ENCODE measurements around the gene RHD.
"Not testable (repeated sequence)": the region's sequence is repeated elsewhere in the genome, so short reads cannot be mapped to it uniquely, and the experiment has no call there.

RHD gene

GRCh38 chr1:25312806-25313470, 40.6 kb downstream of the RHD start:
- H3K27me3 ChIP-seq (ENCODE audit: control insufficient read depth, insufficient read depth, low read length); H3K4me3 ChIP-seq (ENCODE audit: low read depth, low read length); H3K4me1 ChIP-seq (ENCODE audit: control insufficient read depth, insufficient read depth, low read length); H3K9me3 ChIP-seq (ENCODE audit: control insufficient read depth, insufficient read depth, low read depth, low read length); H3K9ac ChIP-seq (ENCODE audit: low read length); H3K36me3 ChIP-seq (ENCODE audit: control insufficient read depth, insufficient read depth, low read length); H3K27ac ChIP-seq (ENCODE audit: low read depth, low read length): not testable (repeated sequence)

GRCh38 chr1:25320314-25320938, 48.1 kb downstream of the RHD start:
- not testable (repeated sequence) for H3K36me3 ChIP-seq (ENCODE audit: control insufficient read depth, insufficient read depth, low read length); H3K4me3 ChIP-seq (ENCODE audit: low read depth, low read length); H3K9ac ChIP-seq (ENCODE audit: low read length); H3K27ac ChIP-seq (ENCODE audit: low read depth, low read length); H3K4me1 ChIP-seq (ENCODE audit: control insufficient read depth, insufficient read depth, low read length); H3K27me3 ChIP-seq (ENCODE audit: control insufficient read depth, insufficient read depth, low read length); H3K9me3 ChIP-seq (ENCODE audit: control insufficient read depth, insufficient read depth, low read depth, low read length)

- H3K4me1 ChIP-seq (ENCODE audit: control insufficient read depth, insufficient read depth, low read length); H3K36me3 ChIP-seq (ENCODE audit: control insufficient read depth, insufficient read depth, low read length); H3K9ac ChIP-seq (ENCODE audit: low read length); H3K9me3 ChIP-seq (ENCODE audit: control insufficient read depth, insufficient read depth, low read depth, low read length); H3K27me3 ChIP-seq (ENCODE audit: control insufficient read depth, insufficient read depth, low read length); H3K27ac ChIP-seq (ENCODE audit: low read depth, low read length); H3K4me3 ChIP-seq (ENCODE audit: low read depth, low read length): not testable (repeated sequence)
Observed at GRCh38 chr1:25322127-25322526, 49.8 kb downstream of the RHD start.

GRCh38 chr1:25324407-25324806, 52.1 kb downstream of the RHD start:
- H3K27me3 ChIP-seq (ENCODE audit: control insufficient read depth, insufficient read depth, low read length); H3K4me1 ChIP-seq (ENCODE audit: control insufficient read depth, insufficient read depth, low read length); H3K27ac ChIP-seq (ENCODE audit: low read depth, low read length); H3K9ac ChIP-seq (ENCODE audit: low read length); H3K36me3 ChIP-seq (ENCODE audit: control insufficient read depth, insufficient read depth, low read length); H3K9me3 ChIP-seq (ENCODE audit: control insufficient read depth, insufficient read depth, low read depth, low read length); H3K4me3 ChIP-seq (ENCODE audit: low read depth, low read length): not testable (repeated sequence)

- not testable (repeated sequence) for H3K36me3 ChIP-seq (ENCODE audit: control insufficient read depth, insufficient read depth, low read length); H3K4me3 ChIP-seq (ENCODE audit: low read depth, low read length); H3K27me3 ChIP-seq (ENCODE audit: control insufficient read depth, insufficient read depth, low read length); H3K9ac ChIP-seq (ENCODE audit: low read length); H3K9me3 ChIP-seq (ENCODE audit: control insufficient read depth, insufficient read depth, low read depth, low read length); H3K27ac ChIP-seq (ENCODE audit: low read depth, low read length); H3K4me1 ChIP-seq (ENCODE audit: control insufficient read depth, insufficient read depth, low read length)
Observed at GRCh38 chr1:25327864-25328790, 55.8 kb downstream of the RHD start.

GRCh38 chr1:25328791-25329185, 56.5 kb downstream of the RHD start:
- H3K27ac ChIP-seq (ENCODE audit: low read depth, low read length); H3K4me3 ChIP-seq (ENCODE audit: low read depth, low read length): not testable (repeated sequence)

GRCh38 chr1:25329336-25329735, 57.0 kb downstream of the RHD start:
- not testable (repeated sequence) for H3K9me3 ChIP-seq (ENCODE audit: control insufficient read depth, insufficient read depth, low read depth, low read length); H3K9ac ChIP-seq (ENCODE audit: low read length)

More at GRCh38 chr1:25328791-25329185, 56.5 kb downstream of the RHD start:
- H3K27me3 ChIP-seq (ENCODE audit: control insufficient read depth, insufficient read depth, low read length); H3K4me1 ChIP-seq (ENCODE audit: control insufficient read depth, insufficient read depth, low read length); H3K36me3 ChIP-seq (ENCODE audit: control insufficient read depth, insufficient read depth, low read length); H3K9ac ChIP-seq (ENCODE audit: low read length); H3K9me3 ChIP-seq (ENCODE audit: control insufficient read depth, insufficient read depth, low read depth, low read length): not testable (repeated sequence)

GRCh38 chr1:25329950-25330349, 57.6 kb downstream of the RHD start:
- not testable (repeated sequence) for H3K27ac ChIP-seq (ENCODE audit: low read depth, low read length); H3K4me3 ChIP-seq (ENCODE audit: low read depth, low read length); H3K9me3 ChIP-seq (ENCODE audit: control insufficient read depth, insufficient read depth, low read depth, low read length); H3K4me1 ChIP-seq (ENCODE audit: control insufficient read depth, insufficient read depth, low read length); H3K36me3 ChIP-seq (ENCODE audit: control insufficient read depth, insufficient read depth, low read length); H3K9ac ChIP-seq (ENCODE audit: low read length); H3K27me3 ChIP-seq (ENCODE audit: control insufficient read depth, insufficient read depth, low read length)

More at GRCh38 chr1:25329336-25329735, 57.0 kb downstream of the RHD start:
- not testable (repeated sequence) for H3K4me1 ChIP-seq (ENCODE audit: control insufficient read depth, insufficient read depth, low read length); H3K27me3 ChIP-seq (ENCODE audit: control insufficient read depth, insufficient read depth, low read length); H3K4me3 ChIP-seq (ENCODE audit: low read depth, low read length); H3K27ac ChIP-seq (ENCODE audit: low read depth, low read length); H3K36me3 ChIP-seq (ENCODE audit: control insufficient read depth, insufficient read depth, low read length)

- H3K27ac ChIP-seq (ENCODE audit: low read depth, low read length); H3K27me3 ChIP-seq (ENCODE audit: control insufficient read depth, insufficient read depth, low read length); H3K9me3 ChIP-seq (ENCODE audit: control insufficient read depth, insufficient read depth, low read depth, low read length); H3K36me3 ChIP-seq (ENCODE audit: control insufficient read depth, insufficient read depth, low read length); H3K4me1 ChIP-seq (ENCODE audit: control insufficient read depth, insufficient read depth, low read length): not testable (repeated sequence)
- peak overlapping the region; percentile 96 for H3K4me3 ChIP-seq (ENCODE audit: low read depth, low read length)
- peak overlapping the region; percentile 58 for H3K9ac ChIP-seq (ENCODE audit: low read length)
Observed at GRCh38 chr1:25336922-25337354, 64.6 kb downstream of the RHD start.

- Histone ChIP-seq H3K4me3 (ENCODE audit: low read depth, low read length) (peak overlapping the region; percentile 97), H3K9ac (ENCODE audit: low read length) (peak overlapping the region; percentile 42)
- H3K9me3 ChIP-seq (ENCODE audit: control insufficient read depth, insufficient read depth, low read depth, low read length); H3K36me3 ChIP-seq (ENCODE audit: control insufficient read depth, insufficient read depth, low read length); H3K4me1 ChIP-seq (ENCODE audit: control insufficient read depth, insufficient read depth, low read length); H3K27me3 ChIP-seq (ENCODE audit: control insufficient read depth, insufficient read depth, low read length); H3K27ac ChIP-seq (ENCODE audit: low read depth, low read length): not testable (repeated sequence)
Observed at GRCh38 chr1:25337483-25338187, 65.3 kb downstream of the RHD start.
